GM21737 (cell line): ENCODE measurements around the gene OGFOD3.
"Not testable (repeated sequence)": the region's sequence is repeated elsewhere in the genome, so short reads cannot be mapped to it uniquely, and the experiment has no call there.

Experiments
- ATAC-seq: cut with Tn5 transposase; IDR thresholded peaks from one replicate; pipeline ENCODE4 v1.9.1; 2021; ENCODE audit warnings: mild to moderate bottlenecking, moderate library complexity; ENCODE audit not compliant: unreplicated experiment

OGFOD3 gene

GRCh38 chr17:82388922-82389283 is 29.5 kb downstream of the OGFOD3 start:
- no peak for ATAC-seq

DNA sequence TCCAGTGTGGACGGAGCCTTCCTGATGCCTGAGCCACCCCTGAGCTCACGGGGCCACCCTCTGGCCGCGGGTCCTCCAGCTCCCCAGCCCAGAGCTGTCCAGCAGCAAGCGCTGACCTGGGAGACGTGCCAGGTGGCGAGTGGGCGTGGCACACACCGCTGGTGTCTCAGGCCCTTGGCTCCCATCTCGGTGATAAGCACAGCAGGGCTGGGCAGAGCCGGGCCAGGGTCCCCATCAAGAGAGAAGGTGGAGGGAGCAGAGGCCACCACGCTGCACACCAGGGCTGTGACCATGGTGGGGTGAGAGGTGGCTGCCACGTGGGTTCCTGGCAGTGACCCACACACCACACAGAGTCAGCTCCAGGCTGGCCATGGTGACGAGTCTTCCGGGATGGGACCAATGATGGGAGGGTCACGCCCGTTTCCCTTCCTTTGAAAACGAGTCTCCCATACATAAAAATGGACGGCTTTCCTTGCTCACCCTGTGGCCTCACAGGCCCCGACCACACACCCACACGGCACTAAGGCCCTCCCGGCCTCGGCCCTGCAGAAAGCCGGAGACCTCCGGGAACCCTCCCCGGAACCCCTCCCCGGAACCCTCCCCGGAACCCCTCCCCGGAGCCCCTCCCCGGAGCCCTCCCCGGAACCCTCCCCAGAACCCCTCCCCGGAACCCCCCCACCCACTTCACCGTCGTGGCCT is 30.0 kb downstream of the OGFOD3 start:
- ATAC-seq = no peak

DNA sequence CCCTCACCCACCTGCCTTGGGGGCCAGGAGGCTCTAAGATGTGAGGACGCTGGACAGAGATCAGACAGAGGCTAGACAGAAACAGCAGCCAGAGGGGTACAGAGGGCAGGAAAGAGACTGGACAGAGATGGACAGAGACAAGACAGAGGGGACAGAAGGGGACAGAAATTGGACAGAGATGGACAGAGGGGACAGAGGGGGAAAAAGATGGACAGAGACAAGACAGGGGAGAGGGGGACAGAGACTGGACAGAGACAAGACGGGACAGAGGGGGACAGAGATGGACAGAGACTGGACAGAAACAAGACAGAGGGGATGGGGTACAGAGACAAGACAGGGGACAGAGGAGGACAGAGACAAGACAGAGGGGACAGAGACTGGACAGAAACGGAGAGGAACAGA is 30.7 kb downstream of the OGFOD3 start:
- ATAC-seq = no peak

- no peak for ATAC-seq
These were observed 31.3 kb downstream of the OGFOD3 start for GRCh38 chr17:82386881-82387704.

- no peak for ATAC-seq
These were observed 32.0 kb downstream of the OGFOD3 start for GRCh38 chr17:82386255-82386831.

- no peak for ATAC-seq
These were observed 32.7 kb downstream of the OGFOD3 start for GRCh38 chr17:82385559-82386254.

- ATAC-seq = no peak
These were observed 33.5 kb downstream of the OGFOD3 start for GRCh38 chr17:82384730-82385481.

DNA sequence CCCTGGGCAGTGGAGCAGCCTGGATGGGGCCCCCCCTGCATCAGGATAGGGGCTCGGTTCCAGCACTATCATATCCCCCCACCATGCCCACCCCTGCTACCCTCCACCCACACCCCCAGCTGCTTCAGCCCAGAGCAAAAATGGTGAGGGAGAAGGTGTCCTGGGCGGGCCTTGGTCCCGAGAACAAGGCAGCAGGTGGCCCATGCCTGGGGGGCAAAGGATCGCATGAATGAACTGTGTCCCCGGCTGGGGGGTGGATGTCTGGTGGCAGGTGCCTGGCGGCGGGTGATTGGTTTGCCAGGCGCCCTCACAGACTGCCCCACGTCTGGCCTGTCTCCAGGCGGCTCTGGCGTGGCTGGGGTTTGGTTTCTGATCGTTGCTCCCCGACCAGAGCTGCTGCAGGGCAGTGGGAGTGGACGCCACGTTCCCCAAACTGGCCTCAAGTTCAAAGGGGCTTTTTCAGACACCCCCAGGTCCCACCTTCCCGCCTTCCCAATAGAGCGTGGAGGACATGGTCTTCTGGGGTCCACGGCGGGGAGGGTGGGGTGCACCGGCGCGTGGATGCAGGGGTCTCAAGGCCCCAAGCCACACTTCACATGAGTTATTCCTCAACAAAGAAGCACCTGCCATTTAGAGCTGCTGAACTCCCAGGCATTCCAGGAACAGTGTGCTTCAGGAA is 34.2 kb downstream of the OGFOD3 start:
- no peak for ATAC-seq

GRCh38 chr17:82383411-82383810 is 35.0 kb downstream of the OGFOD3 start:
- ATAC-seq = no peak

DNA sequence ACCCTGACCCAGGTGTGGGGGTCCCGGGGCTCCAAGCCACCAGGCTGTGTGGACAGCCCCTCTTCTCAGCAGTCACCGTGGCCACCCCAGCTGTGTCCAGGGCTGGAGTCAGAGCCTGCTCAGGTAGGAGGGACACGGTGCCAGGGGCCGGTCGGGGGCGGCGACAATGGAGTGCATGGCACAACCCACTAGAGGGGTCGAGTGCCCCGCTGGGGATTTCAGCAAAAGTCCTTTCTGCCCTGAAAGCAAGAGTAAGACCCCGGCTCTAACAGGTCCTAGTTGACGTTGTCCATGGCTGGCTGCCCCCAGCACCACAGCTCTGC is 35.5 kb downstream of the OGFOD3 start:
- no peak for ATAC-seq

- ATAC-seq = not testable (repeated sequence)
These were observed 36.0 kb downstream of the OGFOD3 start for GRCh38 chr17:82382220-82382932.

DNA sequence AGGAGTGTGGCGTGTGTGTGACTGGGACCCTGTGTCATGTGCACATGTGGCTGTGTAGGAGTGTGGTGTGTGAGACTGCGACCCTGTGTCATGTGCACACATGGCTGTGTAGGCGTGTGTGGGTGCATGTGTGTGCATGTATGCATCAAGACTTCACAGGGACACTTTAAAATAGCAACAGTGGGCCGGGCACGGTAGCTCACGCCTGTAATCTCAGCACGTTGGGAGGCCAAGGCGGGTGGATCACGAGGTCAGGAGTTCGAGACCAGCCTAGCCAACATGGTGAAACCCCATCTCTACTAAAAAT is 36.7 kb downstream of the OGFOD3 start:
- not testable (repeated sequence) for ATAC-seq

- no peak for ATAC-seq
These were observed 37.3 kb downstream of the OGFOD3 start for GRCh38 chr17:82380860-82381702.

DNA sequence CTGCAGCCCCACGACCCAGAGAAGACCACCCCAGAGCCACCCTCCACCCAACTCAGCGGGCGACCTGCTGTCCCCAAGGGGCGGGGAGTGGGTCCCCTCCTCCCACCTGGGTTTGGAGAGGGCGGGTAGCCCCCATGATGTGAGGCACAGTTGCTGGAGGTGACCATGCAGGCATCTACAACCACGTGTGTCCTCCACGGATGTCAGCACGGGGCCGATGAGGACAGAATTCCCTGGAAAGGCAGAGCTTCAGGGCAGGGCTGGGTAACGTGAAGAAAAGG is 39.7 kb downstream of the OGFOD3 start:
- no peak for ATAC-seq

DNA sequence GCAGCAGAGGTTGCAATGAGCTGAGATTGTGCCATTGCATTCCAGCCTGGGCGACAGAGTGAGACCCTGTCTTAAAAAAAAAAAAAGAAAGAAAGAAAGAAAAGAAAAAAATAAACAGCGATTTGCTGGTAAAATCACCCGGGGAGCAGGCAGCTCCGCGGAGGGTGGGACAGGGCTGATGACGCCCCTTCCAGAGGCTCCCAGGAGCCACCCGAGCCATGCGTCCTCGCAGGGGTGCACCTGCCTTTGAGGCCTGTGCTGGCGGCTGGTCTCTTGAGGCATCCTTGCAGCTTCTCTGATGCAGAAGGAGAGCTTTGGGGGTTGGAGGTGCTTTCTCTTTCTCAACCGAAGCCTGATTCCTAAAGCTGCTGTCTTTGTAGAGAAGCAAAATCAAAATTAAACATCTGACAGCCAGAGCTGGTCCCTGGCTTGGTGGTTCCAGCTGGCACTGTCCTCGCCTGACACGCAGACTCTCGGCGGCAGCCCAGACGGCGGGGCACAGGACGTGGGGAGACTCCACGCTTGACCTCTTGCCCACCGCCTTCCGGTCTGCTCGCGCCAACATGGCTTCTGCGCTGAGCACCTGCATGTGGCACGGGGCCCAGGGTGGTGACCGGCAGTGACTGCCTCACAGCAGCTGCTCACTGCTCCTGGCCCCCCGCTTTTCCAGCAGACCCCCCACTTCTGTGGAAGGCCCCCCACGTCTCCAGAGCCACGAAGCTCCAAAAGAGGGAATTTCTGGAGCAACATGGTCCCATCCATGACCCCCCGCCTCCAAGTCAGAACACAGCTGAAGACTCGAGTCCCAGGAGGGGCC is 40.3 kb downstream of the OGFOD3 start:
- ATAC-seq = no peak

DNA sequence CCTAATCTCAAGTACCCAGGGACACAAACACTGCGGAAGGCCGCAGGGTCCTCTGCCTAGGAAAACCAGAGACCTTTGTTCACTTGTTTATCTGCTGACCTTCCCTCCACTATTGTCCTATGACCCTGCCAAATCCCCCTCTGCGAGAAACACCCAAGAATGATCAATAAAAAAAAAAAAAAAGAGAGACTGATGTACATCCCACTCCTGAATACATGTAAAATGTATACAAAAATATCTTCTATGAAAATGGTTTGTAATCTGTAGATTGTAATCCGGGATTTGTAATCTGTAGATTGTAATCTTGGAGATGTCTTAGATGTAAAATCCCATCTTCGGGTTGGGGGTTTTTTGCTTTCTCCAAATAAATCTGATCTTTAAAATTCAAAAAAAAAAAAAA is 41.1 kb downstream of the OGFOD3 start:
- ATAC-seq = not testable (repeated sequence)

- ATAC-seq = no peak
These were observed 42.2 kb downstream of the OGFOD3 start for GRCh38 chr17:82376042-82376730.
